Caco-2 (cell line): ENCODE results near the gene PIM3. TPM values are rescaled to one million over a fixed set of nuclear protein-coding genes. Genes with fewer than 3 reads are reported as not detected.

Experiments
- BruUV-seq: library from RNA; stranded (reverse); fragments of 400-500 nt; replicated peaks from 2 replicates; lab custom pipeline; 2021; lab: Mats Ljungman, UMichigan
- CTCF ChIA-PET: fragments of 300-600 bp; sonication (Branson Sonifier 250); formaldehyde crosslinking; loops from one replicate; lab custom pipeline; 2022; ENCODE audit warnings: antibody characterized with exemption; lab: Charles Lee
- POLR2A ChIA-PET: fragments of 300-600 bp; sonication (Branson Sonifier 250); formaldehyde crosslinking; loops from one replicate; lab custom pipeline; 2022; ENCODE audit warnings: antibody characterized with exemption; lab: Charles Lee
- DNase-seq, 2 experiments: peaks; one replicate each; pipeline versions ENCODE4 v3.0.0 to v3.0.0-alpha.2; 2020 to 2022
- H3K27me3 ChIP-seq: replicated peaks from 2 replicates; pipeline ENCODE4 v1.6.0; 2011; ENCODE audit warnings: low read length; ENCODE audit not compliant: control insufficient read depth, insufficient read depth
- H3K36me3 ChIP-seq: 2 replicates; pipeline ENCODE4 v1.5.1; 2011; ENCODE audit warnings: low read length; ENCODE audit not compliant: control insufficient read depth, insufficient read depth
- H3K4me1 ChIP-seq: fragments of 250-450 bp; sonication (Bioruptor Pico); 2 replicates; pipeline ENCODE4 v1.5.1; 2020; ENCODE audit warnings: mild to moderate bottlenecking
- H3K4me3 ChIP-seq: 2 replicates; pipeline ENCODE4 v1.5.1; 2011; ENCODE audit warnings: low read depth, mild to moderate bottlenecking, control low read depth, low read length
- H3K9me3 ChIP-seq: fragments of 250-450 bp; sonication (Bioruptor Pico); 2 replicates; pipeline ENCODE4 v1.5.1; 2020; ENCODE audit warnings: mild to moderate bottlenecking, moderate library complexity
- H3K27ac Mint-ChIP-seq: one replicate; pipeline ENCODE4 v1.8.0; 2022; ENCODE audit warnings: mixed read lengths; ENCODE audit not compliant: unreplicated experiment
- H3K27me3 Mint-ChIP-seq: one replicate; pipeline ENCODE4 v1.8.0; 2022; ENCODE audit warnings: mixed read lengths; ENCODE audit not compliant: insufficient read depth, unreplicated experiment
- H3K36me3 Mint-ChIP-seq: one replicate; pipeline ENCODE4 v1.8.0; 2022; ENCODE audit warnings: mild to moderate bottlenecking, mixed read lengths; ENCODE audit not compliant: insufficient read depth, unreplicated experiment
- H3K4me1 Mint-ChIP-seq: one replicate; pipeline ENCODE4 v1.8.0; 2022; ENCODE audit warnings: low read depth, mixed read lengths; ENCODE audit not compliant: unreplicated experiment
- H3K4me3 Mint-ChIP-seq: one replicate; pipeline ENCODE4 v1.8.0; 2022; ENCODE audit warnings: mild to moderate bottlenecking, moderate library complexity, mixed read lengths; ENCODE audit not compliant: unreplicated experiment
- H3K9me3 Mint-ChIP-seq: one replicate; pipeline ENCODE4 v1.8.0; 2022; ENCODE audit warnings: mixed read lengths; ENCODE audit not compliant: unreplicated experiment
- CTCF ChIP-seq, 2 experiments: fragments of 200-600 bp in 1 of 2; IDR thresholded peaks; 1 replicate in 1 of 2; 2 replicates in 1 of 2; pipeline versions ENCODE4 v1.5.1 to v1.8.0; 2011 to 2022; ENCODE audit warnings: antibody characterized with exemption in 1 of 2, control low read depth in 1 of 2, inconsistent platforms in 1 of 2, low read depth in 1 of 2, low read length in 1 of 2, mild to moderate bottlenecking in 1 of 2, moderate library complexity in 1 of 2; ENCODE audit not compliant: insufficient read depth in 1 of 2, severe bottlenecking in 1 of 2, unreplicated experiment in 1 of 2
- intact Hi-C: fragments of 100-400 bp; cut with micrococcal nuclease; formaldehyde crosslinking; loops from one replicate; pipeline ENCODE4 v1.10.0; 2022; ENCODE audit not compliant: unreplicated experiment
- total RNA-seq: library from RNA; stranded (reverse); gene quantifications from 2 replicates; pipeline ENCODE4 v1.2.3, GENCODE V29; 2022

The PIM3 gene
- total RNA-seq, 1 experiment from 2014 or later, result 39.6 TPM

- Histone ChIP-seq H3K27me3 (no peaks in the 10 kb centered on the region), H3K4me1 (peaks cover 9% of the 10 kb centered on the region; the same call in 1 of the 2 replicates), H3K9me3 (no peaks in the 10 kb centered on the region), H3K36me3 (no peaks in the 10 kb centered on the region), H3K4me3 (no peak overlapping the region)
- POLR2A ChIA-PET, result no interaction called here
- H3K4me3 Mint-ChIP-seq, result no peak overlapping the region
- no peaks in the 10 kb centered on the region for H3K27me3 Mint-ChIP-seq
- intact Hi-C loops, result no loop called here
- no TSS peak for BruUV-seq
- CTCF ChIA-PET, result interaction anchor here (0.6 kb wide), 1 partner anchor 22 kb away, joined by 3 read pairs; no protein-coding TSS in a partner anchor
- TF ChIP-seq CTCF (IDR thresholded peaks at IDR 0.05; ENCODE audit: insufficient read depth in 1 of 2, low read depth in 1 of 2, low read length in 1 of 2, severe bottlenecking in 1 of 2, unreplicated experiment in 1 of 2), result no peak
- peaks cover 9% of the 10 kb centered on the region for H3K4me1 Mint-ChIP-seq
- no peak for DNase-seq
- no peak overlapping the region for H3K27ac Mint-ChIP-seq
- H3K36me3 Mint-ChIP-seq, result no peaks in the 10 kb centered on the region
- no peaks in the 10 kb centered on the region for H3K9me3 Mint-ChIP-seq
Observed at GRCh38 chr22:50008151-50009040, 47.8 kb downstream of the PIM3 start.

GRCh38 chr22:50009251-50009650 lies 48.7 kb downstream of the PIM3 start:
- no peaks in the 10 kb centered on the region for H3K9me3 Mint-ChIP-seq
- H3K27ac Mint-ChIP-seq, result no peak overlapping the region
- Histone ChIP-seq H3K36me3 (no peaks in the 10 kb centered on the region), H3K9me3 (no peaks in the 10 kb centered on the region), H3K4me3 (no peak overlapping the region), H3K27me3 (no peaks in the 10 kb centered on the region), H3K4me1 (peaks cover 11% of the 10 kb centered on the region; the same call in 1 of the 2 replicates)
- ChIA-PET POLR2A (no interaction called here), CTCF (interaction anchor here (0.6 kb wide), 1 partner anchor 22 kb away, joined by 3 read pairs; no protein-coding TSS in a partner anchor)
- H3K4me3 Mint-ChIP-seq, result no peak overlapping the region
- no peaks in the 10 kb centered on the region for H3K36me3 Mint-ChIP-seq
- no peaks in the 10 kb centered on the region for H3K27me3 Mint-ChIP-seq
- intact Hi-C loops, result no loop called here
- BruUV-seq, result no TSS peak
- DNase-seq, result no peak
- no peak for TF ChIP-seq CTCF (IDR thresholded peaks at IDR 0.05; ENCODE audit: insufficient read depth in 1 of 2, low read depth in 1 of 2, low read length in 1 of 2, severe bottlenecking in 1 of 2, unreplicated experiment in 1 of 2)
- peaks cover 9% of the 10 kb centered on the region for H3K4me1 Mint-ChIP-seq

GRCh38 chr22:50009765-50010675 lies 49.4 kb downstream of the PIM3 start:
- Histone ChIP-seq H3K4me1 (peaks cover 18% of the 10 kb centered on the region), H3K4me3 (no peak overlapping the region), H3K36me3 (no peaks in the 10 kb centered on the region), H3K9me3 (no peaks in the 10 kb centered on the region), H3K27me3 (no peaks in the 10 kb centered on the region)
- peak in 1 of 2 experiments; percentile 36 for DNase-seq
- Mint-ChIP-seq H3K36me3 (no peaks in the 10 kb centered on the region), H3K9me3 (no peaks in the 10 kb centered on the region), H3K4me1 (peaks cover 5% of the 10 kb centered on the region), H3K4me3 (no peak overlapping the region), H3K27ac (no peak overlapping the region), H3K27me3 (no peaks in the 10 kb centered on the region)
- POLR2A ChIA-PET, result no interaction called here
- intact Hi-C loops, result no loop called here
- no TSS peak for BruUV-seq
- TF ChIP-seq CTCF (IDR thresholded peaks at IDR 0.05; ENCODE audit: insufficient read depth in 1 of 2, low read depth in 1 of 2, low read length in 1 of 2, severe bottlenecking in 1 of 2, unreplicated experiment in 1 of 2), result no peak
- CTCF ChIA-PET, result no interaction called here
